H9 (cell line): ENCODE data around the gene SRGAP1. TPM values are rescaled to one million over a fixed set of nuclear protein-coding genes. Genes with fewer than 3 reads are reported as not detected.

Source experiments
- DNase-seq: peaks from one replicate; pipeline ENCODE4 v3.0.0-alpha.2; 2017
- H2AFZ ChIP-seq: one replicate; pipeline ENCODE4 v1.6.1; 2013; ENCODE audit warnings: mild to moderate bottlenecking, low read length, control low read depth, moderate library complexity
- H2AK5ac ChIP-seq: 2 replicates; pipeline ENCODE4 v1.6.1; 2013; ENCODE audit warnings: low read length, control low read depth, mixed read lengths; ENCODE audit not compliant: insufficient read length
- H2BK120ac ChIP-seq: one replicate; pipeline ENCODE4 v1.6.1; 2013; ENCODE audit warnings: low read depth, mild to moderate bottlenecking, low read length, control low read depth, inconsistent platforms; ENCODE audit not compliant: poor library complexity, severe bottlenecking
- H2BK12ac ChIP-seq: 2 replicates; pipeline ENCODE4 v1.6.1; 2013; ENCODE audit warnings: low read length, control low read depth, mixed read lengths, low read depth; ENCODE audit not compliant: insufficient read length
- H2BK15ac ChIP-seq: 2 replicates; pipeline ENCODE4 v1.6.1; 2013; ENCODE audit warnings: low read depth, low read length, control low read depth
- H2BK20ac ChIP-seq: one replicate; pipeline ENCODE4 v1.6.1; 2013; ENCODE audit warnings: low read depth, mild to moderate bottlenecking, low read length, control low read depth, inconsistent platforms; ENCODE audit not compliant: poor library complexity, severe bottlenecking
- H2BK5ac ChIP-seq: 2 replicates; pipeline ENCODE4 v1.6.1; 2013; ENCODE audit warnings: low read length, control low read depth, mixed read lengths; ENCODE audit not compliant: insufficient read length
- H3K14ac ChIP-seq: 2 replicates; pipeline ENCODE4 v1.6.1; 2013; ENCODE audit warnings: low read length, control low read depth; ENCODE audit not compliant: insufficient read depth
- H3K18ac ChIP-seq: 2 replicates; pipeline ENCODE4 v1.6.1; 2013; ENCODE audit warnings: low read depth, mild to moderate bottlenecking, mixed read lengths, low read length, control low read depth; ENCODE audit not compliant: insufficient read length
- H3K23ac ChIP-seq: 2 replicates; pipeline ENCODE4 v1.6.1; 2013; ENCODE audit warnings: low read length, control low read depth, mixed read lengths, low read depth; ENCODE audit not compliant: insufficient read length
- H3K23me2 ChIP-seq: 2 replicates; pipeline ENCODE4 v1.6.1; 2013; ENCODE audit warnings: low read depth, mild to moderate bottlenecking, mixed read lengths, low read length, control low read depth; ENCODE audit not compliant: insufficient read length, poor library complexity, severe bottlenecking
- H3K27ac ChIP-seq: 2 replicates; pipeline ENCODE4 v1.5.1; 2013; ENCODE audit warnings: low read length, control low read depth, mixed read lengths, low read depth; ENCODE audit not compliant: insufficient read length
- H3K27me3 ChIP-seq: 2 replicates; pipeline ENCODE4 v1.6.1; 2013; ENCODE audit warnings: low read length, control low read depth, inconsistent platforms; ENCODE audit not compliant: insufficient read depth
- H3K4ac ChIP-seq: 2 replicates; pipeline ENCODE4 v1.6.1; 2013; ENCODE audit warnings: low read depth, mild to moderate bottlenecking, control low read depth, inconsistent platforms, low read length, moderate library complexity
- H3K4me1 ChIP-seq: 2 replicates; pipeline ENCODE4 v1.6.1; 2013; ENCODE audit warnings: low read length, control low read depth, inconsistent platforms; ENCODE audit not compliant: insufficient read depth
- H3K4me2 ChIP-seq: 2 replicates; pipeline ENCODE4 v1.6.1; 2013; ENCODE audit warnings: low read length, control low read depth, mixed read lengths; ENCODE audit not compliant: insufficient read length, insufficient read depth
- H3K56ac ChIP-seq: 2 replicates; pipeline ENCODE4 v1.6.1; 2013; ENCODE audit warnings: low read depth, mild to moderate bottlenecking, mixed read lengths, low read length, control low read depth; ENCODE audit not compliant: insufficient read length
- H3K79me1 ChIP-seq: 2 replicates; pipeline ENCODE4 v1.6.1; 2013; ENCODE audit warnings: low read depth, mild to moderate bottlenecking, moderate library complexity, low read length, control low read depth, inconsistent platforms; ENCODE audit not compliant: insufficient read depth, poor library complexity, severe bottlenecking
- H3K79me2 ChIP-seq: 2 replicates; pipeline ENCODE4 v1.6.1; 2013; ENCODE audit warnings: low read length, control low read depth, inconsistent platforms; ENCODE audit not compliant: insufficient read depth
- H3K9ac ChIP-seq: 2 replicates; pipeline ENCODE4 v1.6.1; 2013; ENCODE audit warnings: low read length, control low read depth, mixed read lengths; ENCODE audit not compliant: insufficient read length; ENCODE audit errors: extremely low read depth
- H3K9me3 ChIP-seq: one replicate; pipeline ENCODE4 v1.6.1; 2013; ENCODE audit warnings: low read depth, low read length, inconsistent platforms; ENCODE audit not compliant: control insufficient read depth
- H3T11ph ChIP-seq: one replicate; pipeline ENCODE4 v1.6.1; 2013; ENCODE audit warnings: mild to moderate bottlenecking, low read length, control low read depth, inconsistent platforms
- H4K20me1 ChIP-seq: one replicate; pipeline ENCODE4 v1.6.1; 2013; ENCODE audit not compliant: control insufficient read depth, insufficient read length, insufficient read depth
- H4K5ac ChIP-seq: 2 replicates; pipeline ENCODE4 v1.6.1; 2013; ENCODE audit warnings: low read depth, mild to moderate bottlenecking, mixed read lengths, low read length, control low read depth; ENCODE audit not compliant: insufficient read length
- H4K8ac ChIP-seq: replicated peaks from 2 replicates; pipeline ENCODE4 v1.6.1; 2013; ENCODE audit warnings: low read length, control low read depth, mixed read lengths, low read depth; ENCODE audit not compliant: insufficient read length
- H4K91ac ChIP-seq: 2 replicates; pipeline ENCODE4 v1.6.1; 2013; ENCODE audit warnings: low read depth, mild to moderate bottlenecking, moderate library complexity, mixed read lengths, low read length, control low read depth; ENCODE audit not compliant: insufficient read length
- H3K27ac Mint-ChIP-seq, 3 experiments: 2 replicates in 2 of 3; 3 replicates in 1 of 3; pipeline ENCODE4 v1.8.0; 2020 to 2021; ENCODE audit warnings: mixed read lengths in 3 of 3, mild to moderate bottlenecking in 1 of 3, moderate library complexity in 1 of 3
- H3K27me3 Mint-ChIP-seq: 2 replicates; pipeline ENCODE4 v1.8.0; 2021; ENCODE audit warnings: low read depth, mild to moderate bottlenecking, moderate library complexity, mixed read lengths
- H3K36me3 Mint-ChIP-seq, 3 experiments: 2 replicates in 2 of 3; 3 replicates in 1 of 3; pipeline ENCODE4 v1.8.0; 2020 to 2021; ENCODE audit warnings: low read depth in 3 of 3, mixed read lengths in 3 of 3; ENCODE audit not compliant: insufficient read depth in 1 of 3
- H3K4me1 Mint-ChIP-seq, 2 experiments: 2 replicates each; pipeline ENCODE4 v1.8.0; 2020; ENCODE audit warnings: mixed read lengths in 2 of 2
- H3K4me3 Mint-ChIP-seq, 2 experiments: 2 replicates in 1 of 2; 3 replicates in 1 of 2; pipeline ENCODE4 v1.8.0; 2020 to 2021; ENCODE audit warnings: mild to moderate bottlenecking in 2 of 2, mixed read lengths in 2 of 2, moderate library complexity in 1 of 2
- H3K9me3 Mint-ChIP-seq, 2 experiments: 2 replicates in 1 of 2; 3 replicates in 1 of 2; pipeline ENCODE4 v1.8.0; 2020; ENCODE audit warnings: mild to moderate bottlenecking in 2 of 2, mixed read lengths in 2 of 2, moderate library complexity in 1 of 2
- CTCF ChIP-seq: fragments of 200-600 bp; sonication (generic); conservative IDR thresholded peaks from 3 replicates; pipeline ENCODE4 v1.8.0; 2021; ENCODE audit warnings: antibody characterized with exemption, mild to moderate bottlenecking
- total RNA-seq: library from RNA; stranded (reverse); gene quantifications from 2 replicates; pipeline ENCODE4 v1.2.1, GENCODE V29; 2021

Gene SRGAP1
- total RNA-seq, 1 experiment from 2014 or later: 4.8 TPM

- no peaks in the 10 kb centered on the region for H3K27me3 ChIP-seq
- Mint-ChIP-seq H3K4me3 (no peak overlapping the region), H3K9me3 (no peaks in the 10 kb centered on the region), H3K36me3 (no peaks in the 10 kb centered on the region), H3K27me3 (no peaks in the 10 kb centered on the region), H3K27ac (no peak overlapping the region), H3K4me1 (peaks cover 31 to 32% of the 10 kb centered on the region in 2 experiments)
- no peak overlapping the region for H4K5ac ChIP-seq
- peaks cover 4% of the 10 kb centered on the region; the same call in 1 of the 2 replicates for H3K4me1 ChIP-seq
- H3K56ac ChIP-seq: no peak overlapping the region
- no peak overlapping the region for H3K14ac ChIP-seq
- H2BK5ac ChIP-seq: no peak overlapping the region
- no peak overlapping the region for H2AFZ ChIP-seq
- H3K9ac ChIP-seq: no peak overlapping the region
- no peak overlapping the region for H2BK20ac ChIP-seq
- no peak overlapping the region for H2BK120ac ChIP-seq
- no peak overlapping the region for H3K23ac ChIP-seq
- H3K18ac ChIP-seq: no peak overlapping the region
- peaks cover 4% of the 10 kb centered on the region for H3K79me1 ChIP-seq
- H2BK12ac ChIP-seq: no peak overlapping the region
- TF ChIP-seq CTCF: no peak
- H3K9me3 ChIP-seq: no peaks in the 10 kb centered on the region
- no peaks in the 10 kb centered on the region for H3K23me2 ChIP-seq
- no peak for DNase-seq
- no peak overlapping the region for H4K91ac ChIP-seq
- H4K8ac ChIP-seq: no peak overlapping the region
- H2BK15ac ChIP-seq: no peak overlapping the region
- no peak overlapping the region for H3T11ph ChIP-seq
- H3K79me2 ChIP-seq: no peaks in the 10 kb centered on the region
- H3K4me2 ChIP-seq: no peak overlapping the region
- H3K27ac ChIP-seq: no peak overlapping the region
- H4K20me1 ChIP-seq: no peaks in the 10 kb centered on the region
- H3K4ac ChIP-seq: no peak overlapping the region
- H2AK5ac ChIP-seq: no peak overlapping the region
Observed at GRCh38 chr12:63864454-63864706, 19.9 kb downstream of the SRGAP1 start.
